HG03159 (cell line): ENCODE data around the gene XAB2.
A peak's percentile ranks its signal among the peaks of the same experiment; 100 is the strongest.

ENCODE experiments used
- ATAC-seq: cut with Tn5 transposase; IDR thresholded peaks from one replicate; pipeline ENCODE4 v1.9.1; 2021; ENCODE audit warnings: mild to moderate bottlenecking, moderate library complexity; ENCODE audit not compliant: unreplicated experiment

Gene XAB2

GRCh38 chr19:7629347-7630054 lies at the start of gene XAB2, which contains the start of gene PET100:
Gene XAB2 (minus strand): TSS chr19:7629545. CDS start chr19:7629527, 18 bp downstream.
Gene PET100 (plus strand): TSS chr19:7629793. CDS start chr19:7629834, 41 bp downstream.
- ATAC-seq, result peak; percentile 88

GRCh38 chr19:7677669-7678311 lies 48.4 kb upstream of the XAB2 start:
- no peak for ATAC-seq

GRCh38 chr19:7676854-7677253 lies 47.5 kb upstream of the XAB2 start, which contains the start of gene MCEMP1:
Gene MCEMP1 (plus strand): TSS chr19:7677090. CDS start chr19:7677121, 31 bp downstream.
- no peak for ATAC-seq

GRCh38 chr19:7676376-7676775 lies 47.0 kb upstream of the XAB2 start:
- ATAC-seq, result no peak

- ATAC-seq, result no peak
Observed at GRCh38 chr19:7674010-7675005, 45.0 kb upstream of the XAB2 start.

GRCh38 chr19:7672522-7672921 lies 43.2 kb upstream of the XAB2 start:
- no peak for ATAC-seq

GRCh38 chr19:7670790-7671189 lies 41.4 kb upstream of the XAB2 start:
- ATAC-seq, result no peak

GRCh38 chr19:7670150-7670783 lies 40.9 kb upstream of the XAB2 start:
- ATAC-seq, result no peak

GRCh38 chr19:7669641-7670040 lies 40.3 kb upstream of the XAB2 start:
- ATAC-seq, result no peak

GRCh38 chr19:7668842-7669241 lies 39.5 kb upstream of the XAB2 start, which contains the start of gene RETN:
Gene RETN (plus strand): TSS chr19:7669049. CDS start chr19:7669327, 278 bp downstream.
- ATAC-seq, result no peak

GRCh38 chr19:7665076-7665475 lies 35.7 kb upstream of the XAB2 start:
- no peak for ATAC-seq

GRCh38 chr19:7663706-7664105 lies 34.4 kb upstream of the XAB2 start:
- ATAC-seq, result no peak

- ATAC-seq, result no peak
Observed at GRCh38 chr19:7662657-7663056, 33.3 kb upstream of the XAB2 start.

- no peak for ATAC-seq
Observed at GRCh38 chr19:7661744-7662538, 32.6 kb upstream of the XAB2 start.

- ATAC-seq, result peak; percentile 76
Observed at GRCh38 chr19:7658219-7658686, 28.9 kb upstream of the XAB2 start.

GRCh38 chr19:7657131-7657751 lies 27.9 kb upstream of the XAB2 start:
- no peak for ATAC-seq

GRCh38 chr19:7655581-7655980 lies 26.2 kb upstream of the XAB2 start:
- ATAC-seq, result no peak

- ATAC-seq, result no peak
Observed at GRCh38 chr19:7654401-7654800, 25.1 kb upstream of the XAB2 start.

GRCh38 chr19:7652061-7652641 lies 22.8 kb upstream of the XAB2 start:
- no peak for ATAC-seq
